Upper lobe of left lung (tissue), 4 donors: Measurements from ENCODE around the gene MCUR1.

ENCODE experiments used
- EP300 ChIP-seq, 4 donors: sonication (generic); formaldehyde crosslinking; IDR thresholded peaks; one replicate each; pipeline ENCODE4 v1.5.1; 2017; ENCODE audit warnings: antibody characterized with exemption in 4 of 4, control low read depth in 2 of 4
- TF ChIP-seq, protein P1 (sequence below), 6 experiments: fragments of 450-650 bp in 4 of 6; fragments of 200-600 bp in 2 of 6; sonication (generic) in 2 of 6; IDR thresholded peaks; one replicate each; pipeline ENCODE4 v1.5.1; 2016 to 2019; ENCODE audit warnings: antibody characterized with exemption in 6 of 6

DNA sequence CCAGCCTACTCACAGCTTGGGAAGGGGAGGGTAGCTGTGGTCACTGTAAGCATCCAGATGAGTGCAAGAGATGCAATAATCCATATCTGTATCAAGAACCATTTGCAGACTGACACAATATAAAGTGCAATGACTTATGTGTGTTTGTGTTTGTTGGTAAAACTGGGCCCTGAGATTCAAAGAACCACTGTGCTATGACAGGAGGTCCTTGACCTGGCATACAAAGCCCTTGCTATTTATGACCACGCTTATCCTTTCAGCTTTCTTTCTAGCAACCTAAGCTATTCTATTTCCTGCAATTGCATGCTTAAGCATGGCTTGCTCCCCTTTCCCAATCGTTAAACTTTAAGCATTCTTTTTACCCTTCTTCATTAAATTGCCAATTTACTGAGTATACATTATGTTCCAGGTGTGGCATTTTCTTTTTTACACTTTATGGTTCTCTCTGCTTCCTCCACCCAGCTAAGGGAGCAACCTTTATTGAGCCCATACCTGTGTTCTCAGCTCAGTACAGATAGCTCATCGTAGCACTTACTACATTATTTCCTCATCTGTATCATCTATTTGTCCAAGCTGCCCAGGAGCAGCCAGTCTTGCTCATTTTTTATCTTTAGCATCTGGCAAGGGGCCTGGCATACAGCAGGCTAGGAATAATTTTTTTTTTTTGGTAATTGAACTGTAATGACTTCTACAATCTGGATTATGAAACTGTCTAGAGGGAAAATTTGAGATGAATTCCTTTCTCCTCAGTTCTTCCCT is 3.5 kb downstream of the MCUR1 start:
- no peak for TF ChIP-seq EP300 (IDR thresholded peaks at IDR 0.05)
- TF ChIP-seq, protein P1, sequence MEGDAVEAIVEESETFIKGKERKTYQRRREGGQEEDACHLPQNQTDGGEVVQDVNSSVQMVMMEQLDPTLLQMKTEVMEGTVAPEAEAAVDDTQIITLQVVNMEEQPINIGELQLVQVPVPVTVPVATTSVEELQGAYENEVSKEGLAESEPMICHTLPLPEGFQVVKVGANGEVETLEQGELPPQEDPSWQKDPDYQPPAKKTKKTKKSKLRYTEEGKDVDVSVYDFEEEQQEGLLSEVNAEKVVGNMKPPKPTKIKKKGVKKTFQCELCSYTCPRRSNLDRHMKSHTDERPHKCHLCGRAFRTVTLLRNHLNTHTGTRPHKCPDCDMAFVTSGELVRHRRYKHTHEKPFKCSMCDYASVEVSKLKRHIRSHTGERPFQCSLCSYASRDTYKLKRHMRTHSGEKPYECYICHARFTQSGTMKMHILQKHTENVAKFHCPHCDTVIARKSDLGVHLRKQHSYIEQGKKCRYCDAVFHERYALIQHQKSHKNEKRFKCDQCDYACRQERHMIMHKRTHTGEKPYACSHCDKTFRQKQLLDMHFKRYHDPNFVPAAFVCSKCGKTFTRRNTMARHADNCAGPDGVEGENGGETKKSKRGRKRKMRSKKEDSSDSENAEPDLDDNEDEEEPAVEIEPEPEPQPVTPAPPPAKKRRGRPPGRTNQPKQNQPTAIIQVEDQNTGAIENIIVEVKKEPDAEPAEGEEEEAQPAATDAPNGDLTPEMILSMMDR (IDR thresholded peaks at IDR 0.05) = no peak
